Hematopoietic multipotent progenitor cell treated with erythropoietin and hydrocortisone succinate and interleukin-3 and kit ligand, for 6 days (in vitro differentiated cells): ENCODE results near the gene HBA2.
"Not testable (repeated sequence)": the region's sequence is repeated elsewhere in the genome, so short reads cannot be mapped to it uniquely, and the experiment has no call there.

Experiments used
- DNase-seq: peaks from one replicate; pipeline ENCODE4 v3.0.0-alpha.2; 2015

The HBA2 gene

DNA sequence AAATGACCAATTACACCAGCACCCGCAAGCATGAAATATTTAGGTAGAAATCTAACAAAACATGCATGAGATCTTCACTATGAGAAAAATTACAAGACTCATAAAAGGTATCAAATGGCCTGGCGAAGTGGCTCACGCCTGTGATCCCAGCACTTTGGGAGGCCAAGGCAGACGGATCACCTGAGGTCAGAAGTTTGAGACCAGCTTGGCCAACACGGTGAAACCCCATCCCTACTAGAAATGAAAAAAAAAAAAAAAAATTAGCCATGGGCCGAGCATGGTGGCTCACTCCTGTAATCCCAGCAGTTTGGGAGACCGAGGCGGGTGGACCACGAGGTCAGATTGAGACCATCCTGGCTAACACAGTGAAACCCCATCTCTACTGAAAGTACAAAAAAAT, 31.4 kb downstream of the HBA2 start:
- not testable (repeated sequence) for DNase-seq

GRCh38 chr16:209359-209758, 36.7 kb downstream of the HBA2 start:
- not testable (repeated sequence) for DNase-seq

- DNase-seq: not testable (repeated sequence)
These were observed 39.0 kb downstream of the HBA2 start for GRCh38 chr16:211631-212180.

DNA sequence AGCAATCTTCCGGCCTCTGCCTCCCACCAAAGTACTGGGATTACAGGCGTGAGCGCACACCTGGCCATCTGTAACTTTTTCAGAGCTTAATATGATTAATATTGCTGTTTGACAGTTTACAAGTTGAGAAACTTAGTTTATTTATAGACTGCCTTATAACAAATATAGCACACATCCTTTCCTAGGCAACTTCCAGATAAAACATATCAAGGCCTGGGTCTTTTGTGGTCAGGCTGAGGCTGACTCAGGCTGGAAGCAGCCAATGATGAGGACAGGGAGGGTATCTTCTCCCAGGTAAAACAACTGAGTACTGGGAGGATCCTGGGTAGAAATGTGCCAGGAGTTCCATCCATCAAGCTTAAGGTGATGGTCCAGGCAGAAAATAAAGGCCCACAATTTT, 40.3 kb downstream of the HBA2 start:
- no peak for DNase-seq

DNA sequence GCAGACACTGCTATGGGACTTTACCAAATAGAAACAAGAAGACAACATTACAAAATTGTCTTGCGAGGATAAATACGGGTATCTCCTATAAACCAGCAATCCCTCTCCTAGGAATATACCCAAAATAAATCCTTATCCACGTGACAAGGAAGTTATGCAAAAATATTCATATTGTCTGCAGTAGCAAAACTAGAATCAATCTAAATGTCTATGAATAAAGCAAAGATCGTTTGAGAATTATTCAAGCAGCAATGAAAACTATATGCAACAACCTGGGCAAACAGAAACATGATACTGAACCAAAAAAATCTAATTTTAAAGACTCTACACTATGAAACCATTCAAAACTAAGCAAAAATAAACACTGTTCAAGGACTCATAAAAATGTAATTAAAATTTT, 47.3 kb downstream of the HBA2 start:
- DNase-seq: no peak
